SU-DHL-6 (cell line): ENCODE measurements around the gene NBEA.

ENCODE experiments used
- EZH2phosphoT487 ChIP-seq: fragments of 200-600 bp; sonication (generic), shearing (Covaris generic); conservative IDR thresholded peaks from 2 replicates; pipeline ENCODE4 v1.6.1; 2018; ENCODE audit warnings: mild to moderate bottlenecking, antibody characterized with exemption, low read length, moderate library complexity, mixed read lengths
- TF ChIP-seq, protein P1 (sequence below): fragments of 200-600 bp; sonication (generic); IDR thresholded peaks from one replicate; pipeline ENCODE4 v1.5.1; 2017; ENCODE audit warnings: antibody characterized with exemption, mild to moderate bottlenecking, low read length, moderate library complexity; ENCODE audit not compliant: insufficient read depth, poor library complexity, severe bottlenecking

DNA sequence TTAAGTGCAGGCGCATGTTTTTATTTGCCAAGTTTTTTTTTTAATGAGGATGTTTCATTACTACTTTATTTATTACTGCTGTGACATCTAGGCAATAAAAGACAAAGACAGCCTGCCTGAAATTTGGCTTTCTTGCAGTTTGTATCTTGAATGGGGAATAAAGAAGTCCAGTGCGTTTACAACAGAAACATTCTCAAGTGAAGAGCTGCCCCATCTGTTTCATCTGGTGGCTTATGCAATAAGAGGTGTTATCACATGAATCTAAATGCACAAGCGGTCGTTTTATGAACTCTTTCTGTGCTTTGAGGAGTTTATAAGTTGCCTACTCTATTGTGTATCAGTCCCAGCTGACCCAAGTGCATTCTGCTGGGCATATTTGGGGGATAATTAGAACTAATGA lies 547.0 kb downstream of the NBEA start:
- TF ChIP-seq, protein P1, sequence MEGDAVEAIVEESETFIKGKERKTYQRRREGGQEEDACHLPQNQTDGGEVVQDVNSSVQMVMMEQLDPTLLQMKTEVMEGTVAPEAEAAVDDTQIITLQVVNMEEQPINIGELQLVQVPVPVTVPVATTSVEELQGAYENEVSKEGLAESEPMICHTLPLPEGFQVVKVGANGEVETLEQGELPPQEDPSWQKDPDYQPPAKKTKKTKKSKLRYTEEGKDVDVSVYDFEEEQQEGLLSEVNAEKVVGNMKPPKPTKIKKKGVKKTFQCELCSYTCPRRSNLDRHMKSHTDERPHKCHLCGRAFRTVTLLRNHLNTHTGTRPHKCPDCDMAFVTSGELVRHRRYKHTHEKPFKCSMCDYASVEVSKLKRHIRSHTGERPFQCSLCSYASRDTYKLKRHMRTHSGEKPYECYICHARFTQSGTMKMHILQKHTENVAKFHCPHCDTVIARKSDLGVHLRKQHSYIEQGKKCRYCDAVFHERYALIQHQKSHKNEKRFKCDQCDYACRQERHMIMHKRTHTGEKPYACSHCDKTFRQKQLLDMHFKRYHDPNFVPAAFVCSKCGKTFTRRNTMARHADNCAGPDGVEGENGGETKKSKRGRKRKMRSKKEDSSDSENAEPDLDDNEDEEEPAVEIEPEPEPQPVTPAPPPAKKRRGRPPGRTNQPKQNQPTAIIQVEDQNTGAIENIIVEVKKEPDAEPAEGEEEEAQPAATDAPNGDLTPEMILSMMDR = no peak
- TF ChIP-seq EZH2phosphoT487 = no peak
